GM19372 (cell line): ENCODE data around the gene TTPAL.

ENCODE experiments used
- ATAC-seq: cut with Tn5 transposase; IDR thresholded peaks from one replicate; pipeline ENCODE4 v1.9.1; 2021; ENCODE audit warnings: mild to moderate bottlenecking, low read depth, moderate library complexity; ENCODE audit not compliant: unreplicated experiment

Gene TTPAL

DNA sequence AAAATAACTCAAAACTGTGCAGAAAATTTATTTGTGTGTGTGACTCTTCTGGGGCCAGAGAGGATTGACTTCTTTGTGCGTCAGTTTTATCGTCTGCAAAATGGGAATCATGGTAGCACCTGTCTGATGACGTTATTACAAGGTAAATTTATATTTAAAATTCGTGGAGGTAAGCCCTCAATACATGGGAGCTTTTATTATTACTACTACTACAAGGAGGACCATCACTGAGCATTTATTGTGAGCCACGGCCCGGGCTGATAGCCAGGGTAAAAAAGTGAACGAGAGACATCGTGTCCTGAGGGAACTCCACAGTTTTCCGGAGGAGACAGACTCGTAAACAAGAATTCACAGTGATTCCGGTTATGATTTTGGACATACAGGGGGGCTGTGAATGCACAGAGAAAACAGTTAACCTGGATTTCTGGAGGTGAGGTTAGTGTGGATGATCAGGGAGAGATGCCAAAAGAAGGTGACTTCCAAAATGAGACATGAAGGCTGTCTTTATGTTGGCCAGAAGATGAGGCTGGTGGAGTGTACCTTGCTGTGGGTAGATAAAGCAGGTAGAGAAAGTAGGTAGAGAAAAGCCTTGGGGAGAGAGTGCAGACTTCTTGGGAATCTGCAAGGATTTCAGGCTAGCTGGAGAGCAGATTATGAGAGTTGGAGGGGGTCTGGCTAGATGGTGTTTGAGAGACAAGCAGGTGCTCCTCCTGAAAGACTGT is 56.7 kb downstream of the TTPAL start:
- no peak for ATAC-seq

DNA sequence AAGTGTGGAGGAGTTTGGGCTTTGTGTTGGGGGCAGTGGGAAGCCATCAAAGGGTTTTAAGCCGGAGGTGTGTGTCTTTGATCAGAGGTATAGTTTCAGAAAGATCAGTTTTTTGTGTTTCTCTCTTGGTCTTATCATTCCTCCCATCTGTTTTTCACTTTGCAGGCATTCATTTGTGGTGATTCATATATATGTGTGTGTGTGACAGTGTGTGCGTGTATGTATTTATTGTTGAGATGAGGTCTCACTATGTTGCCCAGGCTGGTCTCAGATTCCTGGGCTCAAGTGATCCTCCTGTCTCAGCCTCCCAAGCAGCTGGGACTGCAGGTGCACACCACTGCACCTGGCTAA is 57.3 kb downstream of the TTPAL start:
- ATAC-seq, result no peak

GRCh38 chr20:44533928-44534327 is 58.3 kb downstream of the TTPAL start:
- no peak for ATAC-seq

DNA sequence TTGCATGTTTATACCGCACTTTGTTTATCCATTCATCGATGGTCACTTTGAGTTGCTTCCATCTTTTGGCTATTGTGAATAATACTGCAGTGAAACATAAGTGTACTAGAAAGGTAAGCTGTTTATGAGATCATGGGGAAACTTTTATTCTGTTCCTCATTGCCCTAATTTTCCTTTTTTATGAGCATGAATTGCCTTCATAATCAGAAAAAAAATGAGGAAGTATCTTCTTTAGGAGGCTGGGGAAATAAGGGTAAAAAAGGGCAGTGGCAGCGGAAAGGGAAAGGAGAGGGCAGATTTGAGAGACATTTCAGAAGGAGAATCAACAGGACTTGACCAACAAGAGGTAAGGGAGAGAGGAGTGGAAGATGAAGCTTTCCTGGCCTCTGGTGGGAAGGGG is 60.5 kb downstream of the TTPAL start:
- ATAC-seq, result no peak

DNA sequence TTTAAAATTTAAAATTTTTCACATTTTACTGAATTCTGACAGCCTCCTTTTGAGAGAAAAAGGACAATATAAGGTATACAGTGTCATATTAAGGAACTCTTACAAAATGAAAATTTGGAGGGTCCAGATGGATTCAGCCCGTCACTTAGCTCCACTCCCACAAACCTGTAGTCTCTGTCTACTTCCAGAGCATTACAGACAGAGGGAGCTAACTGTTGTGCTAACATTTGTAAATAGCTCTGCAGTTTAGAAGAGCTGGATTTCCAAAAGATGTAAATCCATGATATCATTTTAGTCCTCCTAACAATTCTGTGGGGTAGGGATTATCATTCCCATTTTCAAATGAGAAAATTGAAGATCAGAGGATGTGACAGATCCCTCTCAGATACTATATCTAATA is 62.3 kb downstream of the TTPAL start:
- no peak for ATAC-seq

DNA sequence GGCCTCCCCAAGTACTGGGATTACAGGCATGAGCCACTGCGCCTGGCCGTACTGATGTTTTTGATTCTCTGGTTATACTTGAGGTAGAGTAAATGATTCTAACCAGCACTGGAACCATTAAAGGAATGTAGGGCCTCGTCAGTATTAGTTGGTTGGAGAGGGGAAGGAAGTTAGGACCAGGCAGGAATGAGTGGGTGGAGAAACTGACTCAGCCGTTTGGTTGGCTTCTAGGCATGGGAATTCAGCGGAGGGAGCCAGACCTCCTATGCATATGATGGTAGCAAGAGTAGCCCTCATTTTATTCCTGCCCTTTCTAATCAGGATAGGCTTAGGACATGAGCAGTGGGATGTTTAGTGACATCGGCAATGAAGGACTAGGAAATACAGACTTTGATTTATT is 65.2 kb downstream of the TTPAL start:
- ATAC-seq, result no peak

DNA sequence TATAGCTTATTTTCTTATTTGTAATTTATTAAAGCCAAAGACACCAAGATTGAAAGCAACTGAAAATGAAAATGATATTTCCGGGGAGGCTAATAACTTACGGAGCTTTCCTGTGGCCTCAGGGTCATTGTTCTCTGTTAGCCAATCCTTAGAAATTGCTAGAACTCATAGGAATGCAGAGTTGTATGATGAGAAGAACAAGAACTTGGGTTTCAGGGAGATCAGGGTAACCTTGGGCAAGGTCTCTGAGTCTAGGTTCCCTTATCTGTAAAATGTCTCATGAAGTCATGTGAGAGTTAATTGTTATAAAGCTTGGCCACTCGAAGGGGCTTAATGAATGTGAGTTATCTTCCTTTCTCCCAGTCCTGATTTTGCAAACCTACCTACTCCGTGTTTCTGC is 66.3 kb downstream of the TTPAL start:
- ATAC-seq, result no peak

GRCh38 chr20:44542890-44543289 is 67.2 kb downstream of the TTPAL start:
- ATAC-seq, result no peak

DNA sequence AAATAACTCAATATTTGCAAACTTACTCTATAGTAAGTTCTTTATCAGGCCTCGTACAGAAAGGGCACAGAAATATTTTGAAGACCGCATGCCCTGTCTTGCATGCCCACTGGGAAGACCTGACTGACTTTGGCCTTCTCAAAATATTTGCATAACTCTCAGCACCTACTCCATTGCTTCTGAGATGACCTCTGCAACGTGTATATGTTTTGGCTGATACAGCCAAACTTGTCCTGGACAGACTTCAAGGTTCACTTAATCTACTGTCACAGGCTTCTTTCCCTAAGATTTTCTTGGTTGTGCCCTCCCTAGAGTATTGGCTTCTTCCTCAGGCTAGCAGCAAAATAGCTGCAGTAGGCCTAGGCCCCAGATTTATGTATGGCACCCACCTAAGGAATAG is 67.7 kb downstream of the TTPAL start:
- ATAC-seq, result no peak
